ENCODE measurements around the gene CBLB.

The CBLB gene

GRCh38 chr3:105869861-105870755 is 1.3 kb upstream of the CBLB start:
- no peaks in the 10 kb centered on the region for H3K27me3 ChIP-seq (replicated peaks; ENCODE audit: control insufficient read depth, insufficient read depth, low read length)
- H3K36me3 ChIP-seq (ENCODE audit: control insufficient read depth, insufficient read depth, low read length): no peaks in the 10 kb centered on the region
- H3K4me3 ChIP-seq (replicated peaks; ENCODE audit: low read depth, low read length): peak overlapping the region; percentile 99
- DNase-seq (ENCODE audit: extremely low read depth, insufficient read length): no peak
- no peak for TF ChIP-seq CTCF (IDR thresholded peaks at IDR 0.05; ENCODE audit: insufficient read depth, low read length, poor library complexity, severe bottlenecking)

DNA sequence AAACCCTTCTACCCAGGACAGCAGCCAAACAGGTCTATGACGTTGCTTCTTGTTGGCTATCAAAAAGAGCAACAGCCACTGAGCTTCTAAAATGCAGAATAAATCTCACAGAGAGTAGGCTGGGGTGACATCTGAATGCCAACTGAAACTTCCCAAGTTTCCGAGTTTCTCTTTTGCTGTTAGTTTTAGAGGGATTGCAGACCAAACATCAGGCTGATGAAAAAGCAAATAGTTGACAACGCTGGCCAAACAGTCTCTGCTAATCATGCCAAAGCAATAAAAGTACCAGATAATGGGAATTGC is 670 bp upstream of the CBLB start:
- peak overlapping the region; percentile 99 for H3K4me3 ChIP-seq (replicated peaks; ENCODE audit: low read depth, low read length)
- H3K36me3 ChIP-seq (ENCODE audit: control insufficient read depth, insufficient read depth, low read length): no peaks in the 10 kb centered on the region
- no peaks in the 10 kb centered on the region for H3K27me3 ChIP-seq (replicated peaks; ENCODE audit: control insufficient read depth, insufficient read depth, low read length)
- DNase-seq (ENCODE audit: extremely low read depth, insufficient read length): no peak
- TF ChIP-seq CTCF (IDR thresholded peaks at IDR 0.05; ENCODE audit: insufficient read depth, low read length, poor library complexity, severe bottlenecking): no peak

GRCh38 chr3:105868431-105868741 is 426 bp downstream of the CBLB start:
- TF ChIP-seq CTCF (IDR thresholded peaks at IDR 0.05; ENCODE audit: insufficient read depth, low read length, poor library complexity, severe bottlenecking): no peak
- no peak for DNase-seq (ENCODE audit: extremely low read depth, insufficient read length)
- H3K27me3 ChIP-seq (replicated peaks; ENCODE audit: control insufficient read depth, insufficient read depth, low read length): no peaks in the 10 kb centered on the region
- H3K36me3 ChIP-seq (ENCODE audit: control insufficient read depth, insufficient read depth, low read length): no peaks in the 10 kb centered on the region
- peak overlapping the region; percentile 99 for H3K4me3 ChIP-seq (replicated peaks; ENCODE audit: low read depth, low read length)

GRCh38 chr3:105867712-105868430 is 941 bp downstream of the CBLB start:
- H3K27me3 ChIP-seq (replicated peaks; ENCODE audit: control insufficient read depth, insufficient read depth, low read length): no peaks in the 10 kb centered on the region
- no peak for TF ChIP-seq CTCF (IDR thresholded peaks at IDR 0.05; ENCODE audit: insufficient read depth, low read length, poor library complexity, severe bottlenecking)

GRCh38 chr3:105866656-105867653 is 1.9 kb downstream of the CBLB start:
- peak; percentile 72 for DNase-seq (ENCODE audit: extremely low read depth, insufficient read length)
- H3K4me3 ChIP-seq (replicated peaks; ENCODE audit: low read depth, low read length): peak overlapping the region; percentile 99
- no peak for TF ChIP-seq CTCF (IDR thresholded peaks at IDR 0.05; ENCODE audit: insufficient read depth, low read length, poor library complexity, severe bottlenecking)

More at GRCh38 chr3:105867712-105868430, 941 bp downstream of the CBLB start:
- DNase-seq (ENCODE audit: extremely low read depth, insufficient read length): no peak
- Histone ChIP-seq H3K4me3 (replicated peaks; ENCODE audit: low read depth, low read length) (peak overlapping the region; percentile 99), H3K36me3 (ENCODE audit: control insufficient read depth, insufficient read depth, low read length) (no peaks in the 10 kb centered on the region)

More at GRCh38 chr3:105866656-105867653, 1.9 kb downstream of the CBLB start:
- H3K36me3 ChIP-seq (ENCODE audit: control insufficient read depth, insufficient read depth, low read length): no peaks in the 10 kb centered on the region
- H3K27me3 ChIP-seq (replicated peaks; ENCODE audit: control insufficient read depth, insufficient read depth, low read length): no peaks in the 10 kb centered on the region

Measured in GM06990 (cell line).